IPS DF 4.7 (cell line): ENCODE measurements around the gene FGF14.

Experiments
- DNase-seq: peaks from one replicate; pipeline ENCODE4 v3.0.0-alpha.2; 2013; ENCODE audit warnings: low spot score; ENCODE audit errors: extremely low read depth

FGF14 gene

GRCh38 chr13:101941095-101941783 is 460.6 kb downstream of the FGF14 start:
- no peak for DNase-seq

GRCh38 chr13:101939370-101939769 is 462.5 kb downstream of the FGF14 start:
- no peak for DNase-seq

GRCh38 chr13:101935828-101936227 is 466.0 kb downstream of the FGF14 start:
- no peak for DNase-seq

- DNase-seq, result no peak
Observed at GRCh38 chr13:101931186-101931585, 470.7 kb downstream of the FGF14 start.

GRCh38 chr13:101930331-101930730 is 471.5 kb downstream of the FGF14 start:
- DNase-seq, result no peak

DNA sequence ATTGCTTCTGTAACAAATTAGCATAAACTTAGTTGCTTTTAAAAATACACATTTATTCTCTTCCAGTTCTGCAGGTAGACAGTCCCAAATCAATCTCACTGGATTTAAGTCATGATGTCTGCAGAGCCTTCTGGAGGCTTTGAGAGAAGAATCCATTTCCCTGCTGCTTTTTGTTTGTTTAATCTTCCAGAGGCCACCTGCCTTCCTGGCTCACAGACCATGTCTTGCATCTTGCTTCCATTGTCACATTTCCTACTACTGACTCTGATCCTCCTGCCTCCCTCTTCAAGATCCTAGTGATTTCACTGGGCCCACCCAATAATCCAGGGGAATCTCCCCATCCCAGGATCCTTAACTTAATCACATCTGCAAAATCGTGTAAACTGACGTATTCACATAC is 476.1 kb downstream of the FGF14 start:
- DNase-seq, result no peak

GRCh38 chr13:101919541-101920181 is 482.2 kb downstream of the FGF14 start:
- DNase-seq, result no peak

GRCh38 chr13:101917833-101918661 is 483.8 kb downstream of the FGF14 start:
- DNase-seq, result no peak

GRCh38 chr13:101917475-101917810 is 484.4 kb downstream of the FGF14 start:
- no peak for DNase-seq

DNA sequence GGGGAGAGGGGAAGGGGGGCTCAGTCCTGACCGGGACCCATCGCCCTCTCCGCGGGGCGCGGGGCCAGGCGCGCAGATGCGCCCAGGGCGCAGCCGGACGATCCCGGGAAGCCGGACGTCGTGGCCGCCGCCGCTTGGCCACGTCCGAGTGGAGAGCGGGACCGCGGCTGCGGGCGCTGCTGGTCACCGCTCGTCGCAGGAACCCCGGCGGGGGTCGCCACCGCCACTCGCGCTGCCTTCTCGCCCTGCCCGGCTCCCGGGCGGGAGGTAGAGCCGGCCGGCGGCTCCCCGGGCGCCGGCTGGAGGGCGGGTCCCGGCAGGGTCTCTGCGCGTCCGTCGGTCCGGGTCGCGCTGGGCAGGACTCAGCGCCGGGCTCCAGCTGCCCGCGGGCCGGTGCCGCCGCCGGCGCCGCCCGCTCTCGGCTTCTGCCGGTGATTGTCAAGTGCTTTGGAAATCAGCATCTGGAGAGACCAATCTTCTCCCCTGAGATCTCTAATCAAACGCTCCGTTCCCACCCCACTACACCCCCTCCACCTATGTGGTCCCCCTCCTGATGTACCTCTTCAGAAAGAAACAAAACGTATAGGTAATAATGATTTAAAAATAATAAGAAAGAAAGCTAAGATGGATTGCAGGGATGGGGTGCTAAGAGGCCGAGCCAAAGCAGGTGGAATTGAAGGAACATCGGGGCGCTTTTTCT is 484.9 kb downstream of the FGF14 start:
- no peak for DNase-seq

DNA sequence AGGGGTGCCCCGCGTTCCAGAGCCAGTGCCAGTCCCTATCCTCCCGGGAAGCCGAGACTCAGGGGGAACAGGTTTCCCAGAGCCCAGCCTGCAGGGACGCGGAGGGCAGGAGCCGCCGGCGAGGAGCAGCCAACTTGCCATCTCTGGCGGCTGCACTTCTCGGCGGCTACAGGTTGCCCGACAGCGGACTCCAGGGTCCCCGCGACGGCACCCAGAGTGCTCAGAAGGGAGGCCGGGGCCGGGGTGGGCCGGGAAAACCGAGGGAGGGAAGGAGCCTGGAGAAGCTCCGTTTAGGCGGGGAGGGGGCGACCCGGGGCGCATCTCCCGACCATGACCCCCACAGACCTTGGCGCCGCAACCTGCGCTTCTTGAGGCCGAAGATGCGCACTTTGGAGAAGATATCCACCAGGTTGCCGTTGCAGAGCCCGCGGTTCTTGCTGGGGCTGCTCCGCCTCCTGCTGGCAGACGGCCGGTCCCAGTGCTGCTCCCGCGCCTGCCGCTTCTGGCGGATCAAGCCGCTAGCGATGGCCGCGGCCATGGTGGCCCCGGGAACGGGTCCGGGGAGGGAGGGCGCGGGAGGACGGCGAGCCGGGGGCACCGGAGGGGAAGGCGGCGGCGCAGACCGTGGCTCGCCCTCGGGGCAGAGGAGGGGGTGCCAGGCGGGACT is 485.6 kb downstream of the FGF14 start:
- DNase-seq, result no peak

GRCh38 chr13:101915755-101916107 is 486.1 kb downstream of the FGF14 start:
- DNase-seq, result no peak

GRCh38 chr13:101915331-101915730 is 486.5 kb downstream of the FGF14 start:
- DNase-seq, result no peak

GRCh38 chr13:101911752-101912151 is 490.1 kb downstream of the FGF14 start:
- no peak for DNase-seq

DNA sequence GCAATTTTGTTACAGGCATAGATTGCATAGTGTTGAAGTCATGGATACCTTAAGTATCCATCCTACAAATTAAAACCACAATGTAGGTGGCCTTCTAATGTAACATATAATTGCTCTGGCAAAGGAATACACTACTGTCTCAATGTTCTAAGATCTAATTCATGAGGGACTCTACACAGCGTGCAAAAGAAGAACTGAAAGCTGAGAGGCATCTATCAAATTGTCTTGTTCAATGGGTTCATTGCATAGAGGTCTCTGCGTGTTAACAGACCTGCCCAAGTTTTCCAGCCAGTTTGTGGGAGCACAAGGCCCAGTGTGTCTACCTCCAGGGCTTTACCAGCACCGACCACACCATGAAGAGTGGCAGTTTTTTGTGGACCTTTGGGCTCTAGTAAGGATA is 498.0 kb downstream of the FGF14 start:
- no peak for DNase-seq

- DNase-seq, result no peak
Observed at GRCh38 chr13:101898676-101899075, 503.2 kb downstream of the FGF14 start.

DNA sequence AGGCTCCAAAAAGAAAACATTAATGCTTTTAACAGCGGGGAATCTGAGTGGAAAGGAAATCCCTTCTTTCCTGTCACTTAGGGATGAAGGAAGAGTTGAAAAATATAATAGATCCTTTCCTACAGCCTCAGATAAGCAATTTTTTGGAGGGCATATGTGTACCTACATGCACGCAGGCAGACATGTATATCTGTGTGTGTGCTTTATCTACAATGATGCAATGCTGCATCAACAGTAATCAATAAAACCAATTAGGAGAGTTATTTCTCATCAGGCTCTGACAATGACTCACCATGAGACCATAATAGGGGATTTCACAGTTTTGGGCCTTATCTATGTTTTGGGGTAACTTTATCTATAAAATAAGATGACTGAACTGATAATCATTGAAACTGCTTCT is 505.3 kb downstream of the FGF14 start:
- no peak for DNase-seq

GRCh38 chr13:101893021-101893420 is 508.8 kb downstream of the FGF14 start:
- DNase-seq, result no peak

GRCh38 chr13:101892296-101892695 is 509.6 kb downstream of the FGF14 start:
- DNase-seq, result no peak

- DNase-seq, result no peak
Observed at GRCh38 chr13:101881593-101881992, 520.3 kb downstream of the FGF14 start.

- DNase-seq, result no peak
Observed at GRCh38 chr13:101880581-101880980, 521.3 kb downstream of the FGF14 start.
